Panc1 (cell line): Measurements from ENCODE around the gene PIGK.

Source experiments
- CTCF ChIP-seq: fragments of 450-650 bp; IDR thresholded peaks from 2 replicates; pipeline ENCODE4 v1.5.1; 2017; ENCODE audit warnings: mild to moderate bottlenecking
- POLR2AphosphoS5 ChIP-seq: IDR thresholded peaks from 2 replicates; pipeline ENCODE4 v1.6.1; 2012; ENCODE audit warnings: mild to moderate bottlenecking, low read depth, low read length, moderate library complexity
- REST ChIP-seq, 2 experiments: IDR thresholded peaks; 2 replicates each; pipeline ENCODE4 v1.6.1; 2011 to 2012; ENCODE audit warnings: low read depth in 2 of 2, control low read depth in 1 of 2, low read length in 1 of 2, mild to moderate bottlenecking in 1 of 2, moderate library complexity in 1 of 2; ENCODE audit not compliant: insufficient read depth in 1 of 2

- no peak for TF ChIP-seq CTCF
- no peak for TF ChIP-seq POLR2AphosphoS5
- no peak for TF ChIP-seq REST (IDR thresholded peaks at IDR 0.05; ENCODE audit: insufficient read depth in 1 of 2, low read depth in 2 of 2, low read length in 1 of 2)
Measured at GRCh38 chr1:77232829-77233228, 13.6 kb upstream of the PIGK start.
